HepG2 (cell line): Measurements from ENCODE around the gene LSM14B. TPM values are rescaled to one million over a fixed set of nuclear protein-coding genes. Genes with fewer than 3 reads are reported as not detected.
A peak's percentile ranks its signal among the peaks of the same experiment; 100 is the strongest.

Experiments
- BCL6 ChIP-seq: IDR thresholded peaks from 2 replicates; pipeline ENCODE4 v1.6.1; 2016; ENCODE audit warnings: missing genetic modification reagents, missing compliant biosample characterization
- DPF2 ChIP-seq: sonication (generic); formaldehyde crosslinking; IDR thresholded peaks from 2 replicates; pipeline ENCODE4 v1.4.0; 2020; ENCODE audit warnings: mild to moderate bottlenecking, low read depth, missing genetic modification reagents, borderline replicate concordance
- GABPB1 ChIP-seq: IDR thresholded peaks from 2 replicates; pipeline ENCODE4 v1.6.1; 2016; ENCODE audit warnings: mild to moderate bottlenecking, missing genetic modification reagents, moderate library complexity, missing compliant biosample characterization
- HNF1A ChIP-seq, 2 experiments: sonication (generic) in 1 of 2; formaldehyde crosslinking in 1 of 2; IDR thresholded peaks; 2 replicates each; pipeline versions ENCODE4 v1.4.0 to v1.6.1; 2016 to 2020; ENCODE audit warnings: borderline replicate concordance in 1 of 2, low read depth in 1 of 2, mild to moderate bottlenecking in 1 of 2, missing genetic modification reagents in 1 of 2
- MED1 ChIP-seq: sonication (generic); formaldehyde crosslinking; IDR thresholded peaks from 2 replicates; pipeline ENCODE4 v1.4.0; 2020; ENCODE audit warnings: missing genetic modification reagents
- NCOA2 ChIP-seq: sonication (generic); formaldehyde crosslinking; IDR thresholded peaks from 2 replicates; pipeline ENCODE4 v1.8.0; 2022; ENCODE audit warnings: inconsistent platforms
- SALL1 ChIP-seq: sonication (generic); formaldehyde crosslinking; IDR thresholded peaks from 2 replicates; pipeline ENCODE4 v1.8.0; 2022; ENCODE audit warnings: mild to moderate bottlenecking, missing genetic modification reagents
- U2AF2 ChIP-seq: fragments of 200-400 bp; formaldehyde crosslinking; IDR thresholded peaks from 2 replicates; pipeline ENCODE4 v1.6.1; 2017; ENCODE audit warnings: low read depth, mild to moderate bottlenecking, low read length
- ZNF468 ChIP-seq: sonication (generic); formaldehyde crosslinking; IDR thresholded peaks from 2 replicates; pipeline ENCODE4 v1.8.0; 2022; ENCODE audit warnings: mild to moderate bottlenecking, moderate library complexity, missing genetic modification reagents
- ZNF574 ChIP-seq: sonication (generic); formaldehyde crosslinking; IDR thresholded peaks from 2 replicates; pipeline ENCODE4 v1.4.0; 2020; ENCODE audit warnings: missing genetic modification reagents
- ZNF644 ChIP-seq: IDR thresholded peaks from 2 replicates; pipeline ENCODE4 v1.6.1; 2016; ENCODE audit warnings: low read depth
- ZNF678 ChIP-seq: sonication (generic); formaldehyde crosslinking; IDR thresholded peaks from 2 replicates; pipeline ENCODE4 v1.4.0; 2020; ENCODE audit warnings: mild to moderate bottlenecking, missing genetic modification reagents
- ZNF709 ChIP-seq: sonication (generic); formaldehyde crosslinking; IDR thresholded peaks from 2 replicates; pipeline ENCODE4 v1.5.0; 2020; ENCODE audit warnings: mild to moderate bottlenecking, missing genetic modification reagents
- ZNF841 ChIP-seq: sonication (generic); formaldehyde crosslinking; IDR thresholded peaks from 2 replicates; pipeline ENCODE4 v1.8.1; 2023; ENCODE audit warnings: missing genetic modification reagents, borderline replicate concordance
- ZSCAN21 ChIP-seq: sonication (generic); formaldehyde crosslinking; IDR thresholded peaks from 2 replicates; pipeline ENCODE4 v1.8.0; 2022; ENCODE audit warnings: mild to moderate bottlenecking, missing genetic modification reagents, moderate library complexity, borderline replicate concordance
- ZSCAN9 ChIP-seq: IDR thresholded peaks from 2 replicates; pipeline ENCODE4 v1.6.1; 2016; ENCODE audit warnings: borderline replicate concordance
- polyA plus RNA-seq, 8 experiments: library from polyadenylated mRNA; depleted of rRNA in 3 of 8; stranded (reverse) in 7 of 8; unstranded in 1 of 8; fragments of >200 nt; fragmentation: Illumina TruSeq in 4 of 8; extraction: Trizol in 4 of 8; gene quantifications; 2 replicates each; pipeline versions ENCODE4 v1.2.1 to v1.2.3, GENCODE V29; 2011 to 2016; ENCODE audit warnings: low read depth in 4 of 8, missing spikeins in 1 of 8, mixed read lengths in 1 of 8; ENCODE audit not compliant: insufficient read depth in 1 of 8
- total RNA-seq, 5 experiments: library from RNA; depleted of rRNA; stranded (reverse); fragments of >200 nt; fragmentation: Illumina TruSeq; extraction: Trizol; gene quantifications; 2 replicates each; pipeline ENCODE4 v1.2.3, GENCODE V29; 2016; ENCODE audit warnings: low read depth in 1 of 5
- TF ChIP-seq, protein P1 (sequence below): sonication (generic); formaldehyde crosslinking; conservative IDR thresholded peaks from 2 replicates; pipeline ENCODE4 v1.8.1; 2023; ENCODE audit warnings: missing genetic modification reagents
- TF ChIP-seq, protein P2 (sequence below): sonication (generic); formaldehyde crosslinking; IDR thresholded peaks from 2 replicates; pipeline ENCODE4 v1.4.0; 2020; ENCODE audit warnings: missing genetic modification reagents, mild to moderate bottlenecking, borderline replicate concordance

LSM14B gene
- total and polyA plus RNA-seq, 2 of the 13 experiments (the other 11 are each of a cell fraction or from before 2014, with no cell fraction given), result 43.3 to 79.2 TPM

DNA sequence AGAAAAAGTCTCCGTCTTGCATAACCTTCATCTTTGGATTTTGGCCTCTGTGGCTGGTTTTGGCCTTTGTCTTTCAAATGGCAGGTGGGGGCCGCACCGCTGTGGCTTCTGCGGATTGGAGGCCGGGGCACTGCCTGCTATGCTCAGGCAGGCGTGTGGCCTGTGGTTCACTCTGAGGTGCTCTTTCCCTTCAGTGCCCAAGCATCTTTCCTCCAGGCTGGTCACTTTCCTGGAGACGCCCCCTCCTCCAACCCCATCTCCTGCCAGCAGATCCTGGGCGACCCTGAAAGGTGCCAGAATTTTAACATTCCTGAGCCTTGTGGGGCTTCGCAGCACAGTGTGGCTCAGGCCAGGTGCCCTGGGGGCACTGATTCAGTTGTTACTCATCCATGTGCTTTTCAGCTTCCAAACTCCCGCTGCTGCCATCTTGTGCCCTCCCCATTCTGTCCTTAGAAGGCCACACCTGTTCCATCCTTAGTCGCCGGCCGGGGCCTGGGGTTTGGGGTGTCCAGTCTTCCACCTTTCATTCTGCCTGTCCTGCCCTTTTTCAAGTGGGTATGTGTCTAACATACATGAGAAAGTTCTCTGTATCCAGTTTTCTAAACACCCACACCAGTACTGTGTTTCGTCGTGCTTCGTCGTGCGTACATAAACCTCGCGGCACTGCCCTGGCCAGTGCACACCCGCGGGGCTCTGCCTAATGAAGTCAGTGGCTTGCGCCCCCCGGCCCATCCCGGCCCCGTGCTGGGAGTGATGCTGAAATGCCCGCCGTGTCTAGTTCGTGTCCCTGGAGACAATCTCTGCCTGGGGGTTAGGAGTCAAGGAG is 33.4 kb downstream of the LSM14B start (continued):
- TF ChIP-seq, protein P1, sequence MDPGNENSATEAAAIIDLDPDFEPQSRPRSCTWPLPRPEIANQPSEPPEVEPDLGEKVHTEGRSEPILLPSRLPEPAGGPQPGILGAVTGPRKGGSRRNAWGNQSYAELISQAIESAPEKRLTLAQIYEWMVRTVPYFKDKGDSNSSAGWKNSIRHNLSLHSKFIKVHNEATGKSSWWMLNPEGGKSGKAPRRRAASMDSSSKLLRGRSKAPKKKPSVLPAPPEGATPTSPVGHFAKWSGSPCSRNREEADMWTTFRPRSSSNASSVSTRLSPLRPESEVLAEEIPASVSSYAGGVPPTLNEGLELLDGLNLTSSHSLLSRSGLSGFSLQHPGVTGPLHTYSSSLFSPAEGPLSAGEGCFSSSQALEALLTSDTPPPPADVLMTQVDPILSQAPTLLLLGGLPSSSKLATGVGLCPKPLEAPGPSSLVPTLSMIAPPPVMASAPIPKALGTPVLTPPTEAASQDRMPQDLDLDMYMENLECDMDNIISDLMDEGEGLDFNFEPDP (CRISPR knock-in tag), result 0 out of 2 replicates have a peak, but pooled peaks have one; percentile 26
- TF ChIP-seq ZNF644 (CRISPR knock-in tag), result peak; percentile 69; the same call in 1 of the 2 replicates
- TF ChIP-seq GABPB1 (CRISPR knock-in tag), result peak; percentile 49; the same call in 1 of the 2 replicates
- no peak for TF ChIP-seq ZSCAN9 (CRISPR knock-in tag)
- TF ChIP-seq, protein P2, sequence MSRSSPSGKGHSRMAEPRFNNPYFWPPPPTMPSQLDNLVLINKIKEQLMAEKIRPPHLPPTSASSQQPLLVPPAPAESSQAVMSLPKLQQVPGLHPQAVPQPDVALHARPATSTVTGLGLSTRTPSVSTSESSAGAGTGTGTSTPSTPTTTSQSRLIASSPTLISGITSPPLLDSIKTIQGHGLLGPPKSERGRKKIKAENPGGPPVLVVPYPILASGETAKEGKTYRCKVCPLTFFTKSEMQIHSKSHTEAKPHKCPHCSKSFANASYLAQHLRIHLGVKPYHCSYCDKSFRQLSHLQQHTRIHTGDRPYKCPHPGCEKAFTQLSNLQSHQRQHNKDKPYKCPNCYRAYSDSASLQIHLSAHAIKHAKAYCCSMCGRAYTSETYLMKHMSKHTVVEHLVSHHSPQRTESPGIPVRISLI (CRISPR knock-in tag), result peak; percentile 71; the same call in 1 of the 2 replicates
- no peak for TF ChIP-seq DPF2 (CRISPR knock-in tag)
- no peak for TF ChIP-seq ZNF678 (CRISPR knock-in tag)
- TF ChIP-seq NCOA2 (CRISPR knock-in tag), result peak; percentile 58; the same call in 1 of the 2 replicates
- peak; percentile 60; the same call in 1 of the 2 replicates for TF ChIP-seq BCL6 (CRISPR knock-in tag)
- TF ChIP-seq U2AF2, result peak; percentile 10; the same call in 1 of the 2 replicates
- TF ChIP-seq HNF1A (IDR thresholded peaks at IDR 0.05; ENCODE audit: low read depth), result no peak
- peak; percentile 48; the same call in 1 of the 2 replicates for TF ChIP-seq HNF1A (CRISPR knock-in tag; IDR thresholded peaks at IDR 0.05; ENCODE audit: borderline replicate concordance)
- TF ChIP-seq ZNF841, result no peak
- TF ChIP-seq MED1 (CRISPR knock-in tag), result peak; percentile 63; the same call in 1 of the 2 replicates
- TF ChIP-seq ZNF709 (CRISPR knock-in tag), result no peak
- TF ChIP-seq ZNF468, result no peak
- no peak for TF ChIP-seq ZSCAN21 (CRISPR knock-in tag)
- peak; percentile 50; the same call in 1 of the 2 replicates for TF ChIP-seq ZNF574
- TF ChIP-seq SALL1, result peak; percentile 86; the same call in 1 of the 2 replicates
